GM18507 (cell line): ENCODE data around the gene NOMO2.
"Not testable (repeated sequence)": the region's sequence is repeated elsewhere in the genome, so short reads cannot be mapped to it uniquely, and the experiment has no call there.

Experiments
- DNase-seq: peaks from one replicate; pipeline ENCODE4 v3.0.0; 2011; ENCODE audit warnings: low read depth; ENCODE audit not compliant: insufficient read length; ENCODE audit errors: extremely low spot score
- FAIRE-seq: peaks from 2 replicates; lab custom pipeline; 2011; peaks lifted over from hg19 to GRCh38; lab: Jason Lieb, UNC

NOMO2 gene

GRCh38 chr16:18577942-18578341 lies 16.0 kb upstream of the NOMO2 start:
- FAIRE-seq = not testable (repeated sequence)

DNA sequence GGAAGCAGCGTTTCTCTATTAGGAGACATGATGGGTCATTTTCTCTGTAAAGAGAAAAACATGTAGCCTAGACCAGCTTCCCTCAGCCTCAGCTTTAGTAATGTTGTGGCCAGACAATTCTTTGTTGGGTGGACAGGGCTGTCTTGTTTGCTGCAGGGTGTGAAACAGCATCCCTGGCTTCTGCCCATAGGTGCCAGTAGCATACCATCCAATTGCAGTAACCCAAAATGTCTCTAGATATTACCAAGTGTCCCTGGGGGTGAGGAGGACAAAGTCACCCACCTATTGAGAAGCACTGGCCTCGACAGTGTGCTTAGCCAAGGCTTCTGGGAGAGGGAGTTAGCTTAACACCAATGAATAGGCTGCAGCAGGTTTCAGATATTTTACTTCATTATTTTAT lies 14.0 kb upstream of the NOMO2 start:
- DNase-seq, FAIRE-seq: not testable (repeated sequence)

More at GRCh38 chr16:18577942-18578341, 16.0 kb upstream of the NOMO2 start:
- not testable (repeated sequence) for DNase-seq

DNA sequence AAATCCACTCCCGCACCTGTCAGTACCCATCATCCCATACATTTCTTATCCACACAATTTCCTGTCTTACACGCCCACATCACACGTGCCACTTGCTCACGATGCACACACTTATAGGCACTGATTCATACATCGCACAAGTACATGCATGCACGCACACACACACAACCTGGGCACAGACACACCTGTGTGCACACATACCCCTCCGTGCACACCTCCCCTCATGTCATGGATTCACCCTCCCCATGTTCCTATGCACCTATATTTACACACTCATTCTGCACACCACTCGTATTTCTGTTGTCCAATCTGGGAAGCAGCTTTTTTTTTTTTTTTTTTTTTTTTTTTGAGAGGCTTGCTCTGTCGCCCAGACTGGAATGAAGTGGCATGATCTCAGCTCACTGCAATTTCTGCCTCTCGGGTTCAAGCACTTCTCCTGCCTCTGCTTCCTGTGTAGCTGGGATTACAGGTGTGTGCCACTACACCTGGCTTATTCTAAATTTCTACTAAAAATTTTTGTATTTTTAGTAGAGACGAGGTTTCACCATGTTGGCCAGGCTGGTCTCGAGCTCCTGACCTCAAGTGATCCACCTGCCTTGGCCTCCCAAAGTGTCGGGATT lies 13.5 kb upstream of the NOMO2 start:
- FAIRE-seq, DNase-seq: not testable (repeated sequence)

GRCh38 chr16:18573887-18574286 lies 12.0 kb upstream of the NOMO2 start:
- FAIRE-seq, DNase-seq: not testable (repeated sequence)

DNA sequence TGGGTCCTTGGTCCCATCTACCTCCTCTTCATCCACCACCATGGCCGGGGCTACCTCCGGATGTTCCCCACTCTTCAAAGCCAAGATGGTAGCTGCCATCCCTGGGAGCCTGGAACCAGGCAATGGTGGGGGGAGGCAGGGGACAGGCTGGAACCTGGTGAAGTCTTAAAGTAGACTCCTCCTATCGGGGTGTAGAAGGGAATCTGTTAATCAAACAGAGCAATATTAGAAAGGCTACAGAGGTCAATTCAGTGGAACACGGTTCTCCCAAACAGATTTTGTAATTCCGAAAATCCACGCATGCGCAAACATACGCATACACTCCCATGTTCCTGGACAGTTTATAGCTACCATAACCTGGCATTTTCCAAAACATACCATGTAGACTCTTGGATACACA lies 11.1 kb upstream of the NOMO2 start:
- FAIRE-seq, DNase-seq: not testable (repeated sequence)

DNA sequence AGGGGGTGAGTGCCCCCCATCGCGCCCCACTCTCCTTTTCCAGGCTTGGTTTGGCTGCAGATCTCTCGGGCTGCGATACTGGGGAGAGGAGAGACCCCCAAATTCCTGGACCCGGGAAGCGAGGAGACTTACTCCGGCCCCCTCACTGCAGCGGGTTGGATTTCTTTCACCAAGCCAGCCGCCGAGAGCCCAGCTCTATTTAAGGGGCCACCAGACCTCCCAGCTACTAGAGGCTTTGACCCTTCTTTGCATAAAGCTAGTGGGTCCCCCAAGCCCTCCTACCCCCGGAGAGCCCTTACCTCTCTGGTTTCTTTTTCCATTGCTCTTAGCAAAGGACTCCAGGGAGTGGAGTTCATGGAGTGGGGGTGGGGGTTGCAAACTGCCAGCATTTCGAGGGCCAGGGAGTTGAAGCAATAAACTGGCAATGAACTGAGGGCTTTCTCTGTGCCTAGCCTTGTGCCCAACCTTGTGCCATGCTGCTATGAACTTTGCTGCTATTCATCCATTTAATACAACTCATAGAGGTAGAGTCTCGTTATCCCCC lies 9.5 kb upstream of the NOMO2 start:
- not testable (repeated sequence) for FAIRE-seq, DNase-seq

DNA sequence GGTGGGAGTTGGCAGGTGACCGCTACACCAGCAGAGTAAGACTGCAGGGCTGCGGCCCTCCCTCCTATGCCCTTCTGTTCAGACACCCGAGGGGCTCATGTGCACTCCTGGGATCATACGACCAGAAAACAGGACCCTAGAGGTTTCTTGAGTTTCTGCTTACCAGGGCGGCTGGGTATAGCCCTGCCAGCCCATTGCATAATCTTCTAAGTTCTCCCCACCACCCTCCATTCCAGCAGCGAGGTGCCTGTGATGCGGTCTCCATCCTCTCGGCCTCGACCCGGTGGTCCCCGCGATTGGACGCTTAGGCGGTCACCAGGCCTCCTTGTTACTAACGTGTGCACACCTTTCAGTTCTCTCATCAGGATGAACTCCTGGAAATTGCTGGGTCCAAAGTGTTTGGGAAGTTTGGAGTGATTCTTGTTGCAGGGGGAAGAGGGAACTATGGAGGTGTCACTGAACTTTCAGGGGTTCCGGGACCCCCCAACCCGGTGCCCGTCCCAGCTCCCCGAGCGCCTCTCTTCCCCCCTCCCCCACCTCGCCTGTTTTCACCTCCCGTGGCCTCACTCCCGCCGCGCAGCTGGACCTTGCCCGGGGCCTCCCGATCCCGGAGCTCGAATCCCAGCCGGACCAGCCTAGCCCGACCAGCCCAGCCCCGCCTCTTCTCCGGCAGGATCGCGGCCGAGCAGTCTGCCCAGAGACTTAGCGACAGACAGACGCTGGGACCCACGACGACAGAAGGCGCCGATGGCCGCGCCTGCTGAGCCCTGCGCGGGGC lies 8.8 kb upstream of the NOMO2 start:
- not testable (repeated sequence) for FAIRE-seq, DNase-seq

DNA sequence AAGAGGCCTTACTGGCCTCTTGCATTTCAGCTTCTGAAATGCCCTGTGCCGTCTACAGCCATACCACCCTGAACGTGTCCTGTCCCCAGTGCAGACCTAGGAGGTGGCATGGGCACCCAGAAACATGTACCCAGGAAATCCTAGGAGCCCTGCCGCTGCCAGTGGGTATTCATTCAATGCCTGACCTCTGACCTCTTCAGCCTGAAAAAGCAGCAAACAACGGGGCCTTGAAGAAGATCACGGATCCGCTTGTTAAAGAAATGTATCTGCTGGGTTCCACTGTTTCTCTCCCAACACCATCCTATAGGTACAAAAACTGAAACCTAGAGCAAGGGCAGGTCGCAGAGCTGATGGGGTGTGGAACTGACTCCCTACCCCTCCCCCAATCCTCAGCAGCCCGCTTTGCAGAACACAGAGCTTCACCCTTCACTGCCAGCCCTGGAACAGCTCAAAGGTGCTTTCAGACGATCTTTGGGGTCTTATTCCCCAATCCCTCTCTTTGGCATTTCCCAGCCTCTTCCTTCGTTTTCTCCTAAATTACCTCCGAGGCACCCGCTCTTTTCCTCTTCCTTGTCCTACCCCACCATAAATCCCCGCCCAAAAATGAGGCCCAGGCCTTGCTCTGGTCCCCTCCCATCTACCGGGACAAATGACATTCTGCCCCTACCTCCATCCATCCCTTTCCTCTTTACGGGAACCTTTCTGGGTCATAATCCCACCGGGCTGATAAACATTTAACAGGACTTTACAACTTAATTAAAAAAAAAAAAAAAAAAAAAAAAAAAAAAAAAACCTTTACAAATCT lies 1.3 kb downstream of the NOMO2 start:
- FAIRE-seq = not testable (repeated sequence)

DNA sequence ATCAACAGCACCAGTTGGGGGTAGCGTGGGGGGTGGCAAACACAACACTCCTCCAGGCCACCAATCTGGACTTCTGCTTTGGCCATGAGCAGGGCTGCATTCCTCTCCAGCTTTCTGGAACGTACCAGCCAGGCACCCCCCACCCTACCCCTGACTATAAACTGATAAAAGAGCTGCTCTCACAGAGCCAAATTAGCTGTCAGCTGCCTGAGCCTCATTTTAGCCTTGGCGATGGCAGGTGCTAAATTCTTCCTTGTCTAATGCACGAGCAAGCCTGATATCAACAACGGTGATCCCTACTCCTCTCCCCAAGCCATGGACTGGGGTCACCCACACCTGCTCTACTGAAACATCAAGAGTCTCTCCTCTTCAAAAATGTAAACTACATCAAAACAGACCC lies 8.2 kb downstream of the NOMO2 start:
- not testable (repeated sequence) for DNase-seq, FAIRE-seq

More for the DNA sequence above, 1.3 kb downstream of the NOMO2 start:
- not testable (repeated sequence) for DNase-seq

DNA sequence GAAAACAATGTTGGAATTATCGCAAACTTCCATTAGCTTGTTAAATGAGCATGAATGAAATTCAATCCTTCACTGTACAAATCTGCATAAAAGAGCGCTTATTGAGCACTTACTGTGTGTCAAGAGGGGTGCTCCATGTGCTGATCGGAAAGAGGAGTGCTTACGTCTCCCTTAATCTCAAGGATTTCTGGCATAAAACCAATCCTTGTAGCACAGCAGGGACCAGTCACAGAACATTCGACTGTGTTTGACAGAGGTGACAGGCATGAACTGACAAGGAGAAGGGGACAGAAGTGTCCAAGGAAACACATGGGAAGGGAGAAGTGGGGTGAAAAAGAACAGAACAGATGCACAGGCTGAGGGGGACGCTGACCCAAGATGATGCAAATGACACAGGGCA lies 14.5 kb downstream of the NOMO2 start:
- DNase-seq, FAIRE-seq: not testable (repeated sequence)

DNA sequence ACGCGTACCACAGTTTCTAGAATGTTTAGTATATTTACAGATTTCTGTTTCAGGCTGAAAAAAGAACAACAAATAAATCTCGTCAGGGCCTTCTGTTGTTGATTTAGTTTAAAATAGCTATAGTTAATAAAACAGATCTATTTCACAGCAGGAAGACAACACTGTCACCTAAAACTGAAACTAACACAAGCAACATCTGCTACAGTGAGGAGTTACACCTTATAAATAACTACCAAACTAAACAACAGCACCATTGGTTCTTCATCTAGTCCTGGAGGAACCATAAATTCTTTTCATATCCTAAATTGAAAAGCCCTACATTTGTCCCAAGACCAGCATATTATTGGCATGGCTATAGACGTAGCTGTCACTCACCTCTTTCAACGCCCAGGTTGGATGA lies 15.0 kb downstream of the NOMO2 start:
- DNase-seq, FAIRE-seq: not testable (repeated sequence)

- not testable (repeated sequence) for DNase-seq, FAIRE-seq
Observed at GRCh38 chr16:18544232-18545081, 17.4 kb downstream of the NOMO2 start.

DNA sequence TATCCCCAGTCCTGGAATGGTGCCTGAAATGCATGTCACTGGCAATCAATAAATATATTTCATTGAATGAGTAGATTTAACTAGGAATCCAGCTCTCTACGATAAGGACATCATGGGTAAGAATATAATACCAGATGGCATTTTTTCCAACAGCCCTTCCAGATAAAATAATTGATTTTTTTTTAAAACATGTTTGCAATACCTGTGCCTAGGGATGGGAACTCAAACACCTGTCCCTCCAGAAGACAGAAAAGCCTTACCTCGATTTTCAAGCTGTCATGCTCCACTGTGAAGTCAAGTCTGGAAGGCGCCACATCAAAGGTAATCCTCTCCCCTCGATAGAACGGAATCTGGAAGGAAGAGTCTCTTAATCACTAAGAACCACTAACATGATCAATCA lies 20.0 kb downstream of the NOMO2 start:
- DNase-seq, FAIRE-seq: not testable (repeated sequence)

- not testable (repeated sequence) for FAIRE-seq, DNase-seq
Observed at GRCh38 chr16:18537004-18537403, 24.9 kb downstream of the NOMO2 start.

GRCh38 chr16:18535519-18536168 lies 26.3 kb downstream of the NOMO2 start:
- not testable (repeated sequence) for DNase-seq, FAIRE-seq

DNA sequence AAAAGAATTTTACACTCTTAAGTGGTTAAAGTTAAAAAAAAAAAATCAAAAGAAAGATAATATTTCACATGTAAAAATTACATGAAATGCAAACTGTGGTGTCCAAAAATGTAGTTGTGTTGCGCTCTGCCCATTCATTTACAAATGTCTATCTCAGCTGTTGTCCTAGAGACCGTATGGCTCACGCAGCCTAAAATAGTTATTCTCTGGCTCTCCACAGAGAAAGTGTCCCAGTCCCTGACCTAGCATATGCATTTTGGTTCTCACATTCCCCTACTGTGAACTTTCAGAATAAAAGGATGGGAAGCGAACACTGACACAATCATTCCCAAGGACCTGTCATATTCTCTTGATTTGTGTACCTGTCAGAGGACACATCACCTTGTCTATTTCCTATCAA lies 27.6 kb downstream of the NOMO2 start:
- not testable (repeated sequence) for FAIRE-seq

GRCh38 chr16:18531323-18531722 lies 30.6 kb downstream of the NOMO2 start:
- FAIRE-seq, DNase-seq: not testable (repeated sequence)

More for the DNA sequence above, 27.6 kb downstream of the NOMO2 start:
- DNase-seq = not testable (repeated sequence)

- not testable (repeated sequence) for DNase-seq, FAIRE-seq
Observed at GRCh38 chr16:18530329-18530728, 31.6 kb downstream of the NOMO2 start.
